Upper lobe of right lung (tissue), 1 donor: Measurements from ENCODE around the gene LONRF2. TPM values are rescaled to one million over a fixed set of nuclear protein-coding genes. Genes with fewer than 3 reads are reported as not detected.

ENCODE experiments used
- ATAC-seq: fragments of 200-7000 bp; cut with Tn5 transposase; one replicate; pipeline ENCODE4 v1.9.1; 2020; ENCODE audit warnings: mild to moderate bottlenecking, moderate library complexity
- DNase-seq: peaks from one replicate; pipeline ENCODE4 v3.0.0-alpha.2; 2020
- H3K27ac ChIP-seq: fragments of 200-600 bp; one replicate; pipeline ENCODE4 v1.8.0; 2022
- H3K27me3 ChIP-seq: fragments of 200-600 bp; one replicate; pipeline ENCODE4 v1.8.0; 2022; ENCODE audit warnings: mild to moderate bottlenecking
- H3K36me3 ChIP-seq: fragments of 200-600 bp; one replicate; pipeline ENCODE4 v1.8.0; 2022
- H3K4me1 ChIP-seq: fragments of 200-600 bp; one replicate; pipeline ENCODE4 v1.8.0; 2022
- H3K4me3 ChIP-seq: fragments of 200-600 bp; one replicate; pipeline ENCODE4 v1.8.0; 2022; ENCODE audit warnings: mild to moderate bottlenecking
- H3K9me3 ChIP-seq: fragments of 200-600 bp; one replicate; pipeline ENCODE4 v1.8.0; 2022
- CTCF ChIP-seq: fragments of 200-600 bp; IDR thresholded peaks from one replicate; pipeline ENCODE4 v1.8.0; 2022; ENCODE audit warnings: antibody characterized with exemption
- intact Hi-C: fragments of 100-400 bp; cut with DNase I; formaldehyde crosslinking; loops from one replicate; pipeline ENCODE4 v1.11.0; 2022
- total RNA-seq: library from RNA; stranded (reverse); fragmentation: NEBNext Ultra II Directional; extraction: Animal tissue kit (Norgen Biotek cat#: 25700); gene quantifications from one replicate; pipeline ENCODE4 v1.2.1, GENCODE V29; 2021
- donor health status: DM: no; HTN: yes; CAD: no; lungs with severe emphysema.

The LONRF2 gene
- total RNA-seq, 1 donor from 2014 or later = 4.2 TPM

- H3K4me1 ChIP-seq = no peaks in the 10 kb centered on the region
- intact Hi-C loops = no loop called here
- H3K36me3 ChIP-seq = no peaks in the 10 kb centered on the region
- no peak for ATAC-seq
- H3K27ac ChIP-seq = no peak overlapping the region
- DNase-seq = no peak
- no peak for TF ChIP-seq CTCF
- H3K4me3 ChIP-seq = no peak overlapping the region
- H3K27me3 ChIP-seq = no peaks in the 10 kb centered on the region
- no peaks in the 10 kb centered on the region for H3K9me3 ChIP-seq
These were observed 93.3 kb downstream of the LONRF2 start for GRCh38 chr2:100228967-100229366.

- no peaks in the 10 kb centered on the region for H3K27me3 ChIP-seq
- ATAC-seq (no peak), DNase-seq (no peak)
- no peaks in the 10 kb centered on the region for H3K9me3 ChIP-seq
- no peak overlapping the region for H3K27ac ChIP-seq
- no peak for TF ChIP-seq CTCF
- H3K36me3 ChIP-seq = no peaks in the 10 kb centered on the region
- intact Hi-C loops = no loop called here
- H3K4me3 ChIP-seq = no peak overlapping the region
- no peaks in the 10 kb centered on the region for H3K4me1 ChIP-seq
These were observed 93.9 kb downstream of the LONRF2 start for GRCh38 chr2:100228415-100228814.

DNA sequence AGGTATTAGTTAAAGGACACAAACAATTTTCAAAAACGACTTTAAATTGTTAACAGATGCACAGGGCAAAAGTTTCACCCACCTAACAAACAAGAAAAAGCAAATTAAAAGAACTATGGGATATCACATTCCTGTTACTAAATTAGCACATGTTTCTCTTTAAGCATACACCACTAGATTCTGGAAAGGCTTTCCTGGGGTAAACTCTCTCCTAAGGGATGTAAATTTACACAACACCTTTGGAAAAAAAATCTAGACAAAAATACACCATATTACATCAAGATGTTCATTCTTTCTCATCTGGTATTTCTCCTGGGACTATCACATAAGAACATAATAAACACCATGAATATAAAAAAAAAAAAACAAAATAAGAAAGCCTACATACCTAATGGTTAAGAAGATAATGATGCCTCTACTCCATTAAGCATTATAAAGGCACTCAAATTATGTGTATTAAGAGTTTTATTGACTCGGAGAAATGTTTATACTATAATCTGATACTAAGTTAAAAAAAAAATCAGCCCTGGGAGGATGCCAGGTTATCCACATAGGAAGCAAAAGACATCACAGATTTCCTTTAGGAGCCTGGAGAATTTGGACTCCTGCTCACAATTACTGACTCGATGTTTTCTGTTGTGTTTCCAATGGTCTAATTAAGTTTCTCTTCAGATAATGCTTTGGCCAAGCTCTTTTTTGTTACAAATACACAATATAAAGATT lies 97.2 kb downstream of the LONRF2 start:
- no peak for ATAC-seq
- H3K4me1 ChIP-seq = no peaks in the 10 kb centered on the region
- no peaks in the 10 kb centered on the region for H3K27me3 ChIP-seq
- no peak for TF ChIP-seq CTCF
- H3K4me3 ChIP-seq = no peak overlapping the region
- no peaks in the 10 kb centered on the region for H3K9me3 ChIP-seq
- no peaks in the 10 kb centered on the region for H3K36me3 ChIP-seq
- DNase-seq = no peak
- intact Hi-C loops = no loop called here
- H3K27ac ChIP-seq = no peak overlapping the region

- Histone ChIP-seq H3K27me3 (no peaks in the 10 kb centered on the region), H3K4me1 (no peaks in the 10 kb centered on the region), H3K9me3 (no peaks in the 10 kb centered on the region), H3K36me3 (no peaks in the 10 kb centered on the region), H3K4me3 (no peak overlapping the region), H3K27ac (no peak overlapping the region)
- intact Hi-C loops = no loop called here
- DNase-seq = no peak
- ATAC-seq = no peak
- TF ChIP-seq CTCF = no peak
These were observed 98.8 kb downstream of the LONRF2 start for GRCh38 chr2:100223502-100223901.

Other genes starting within 250 kb of the LONRF2 start
- 44.6 TPM for gene AFF3, start 179.9 kb downstream of the LONRF2 start, total RNA-seq
- gene CHST10, start 95.2 kb upstream of the LONRF2 start, total RNA-seq = 8.4 TPM
- gene NMS, start 148.0 kb upstream of the LONRF2 start, total RNA-seq = not detected
- gene PDCL3, start 240.5 kb upstream of the LONRF2 start, total RNA-seq = 21.6 TPM